ENCODE results near the gene ANKRD23. TPM values are rescaled to one million over a fixed set of nuclear protein-coding genes. Genes with fewer than 3 reads are reported as not detected.

The ANKRD23 gene
- total and polyA plus RNA-seq, 2 of the 13 experiments (the other 11 are each of a cell fraction or from before 2014, with no cell fraction given) = 1.5 to 1.6 TPM

DNA sequence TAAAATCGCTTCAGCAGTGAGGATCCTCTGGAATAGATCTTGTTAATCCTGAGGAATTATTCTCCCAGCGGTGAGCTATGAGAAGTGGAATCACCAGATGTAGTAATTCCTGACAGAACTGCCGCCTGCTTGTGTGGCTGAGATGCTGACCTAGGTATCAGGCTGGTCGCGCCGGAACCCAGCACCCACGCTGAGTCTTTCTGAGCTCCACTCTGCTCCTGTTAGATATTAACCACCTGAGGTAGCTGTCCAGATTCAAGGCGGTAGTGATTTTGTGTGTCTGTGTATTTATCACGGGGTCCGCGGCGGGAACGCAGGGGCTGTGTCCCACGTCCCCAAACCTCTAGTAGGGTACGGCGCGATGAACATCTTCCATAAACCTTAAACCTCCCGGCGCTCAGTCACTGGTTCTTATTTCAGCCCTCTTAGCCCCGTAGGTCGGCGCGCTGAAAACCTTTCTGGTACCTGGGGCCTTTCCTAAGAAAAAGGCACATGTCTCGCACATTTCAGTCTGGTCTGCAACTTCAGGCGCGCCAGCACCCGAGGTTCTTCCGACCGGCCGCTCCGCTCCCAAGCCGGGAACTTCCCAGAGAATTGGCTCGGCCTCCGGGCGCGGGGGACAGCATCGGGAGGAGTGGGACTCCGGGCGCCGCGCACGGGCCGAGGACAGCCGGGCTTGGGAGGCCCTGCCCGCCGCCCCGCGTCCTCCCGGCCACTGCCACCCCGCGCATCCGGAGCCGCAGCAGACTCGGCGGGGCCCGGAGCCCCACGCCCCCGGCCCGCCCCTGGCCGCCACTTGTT is 28.3 kb downstream of the ANKRD23 start (continued):
- TF ChIP-seq, protein P1, sequence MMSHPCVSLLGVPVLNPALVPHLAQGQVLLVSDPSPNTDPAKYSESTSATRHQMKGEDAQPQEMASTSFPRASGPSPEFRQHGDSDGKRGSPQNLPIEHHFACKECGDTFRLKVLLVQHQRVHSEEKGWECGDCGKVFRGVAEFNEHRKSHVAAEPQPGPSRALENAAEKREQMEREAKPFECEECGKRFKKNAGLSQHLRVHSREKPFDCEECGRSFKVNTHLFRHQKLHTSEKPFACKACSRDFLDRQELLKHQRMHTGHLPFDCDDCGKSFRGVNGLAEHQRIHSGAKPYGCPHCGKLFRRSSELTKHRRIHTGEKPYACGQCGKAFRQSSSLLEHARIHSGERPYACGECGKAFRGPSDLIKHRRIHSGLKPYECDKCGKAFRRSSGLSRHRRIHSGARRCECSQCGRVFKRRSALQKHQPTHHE (CRISPR knock-in tag; IDR thresholded peaks at IDR 0.05; ENCODE audit: borderline replicate concordance) = peak; percentile 44; the same call in 1 of the 2 replicates
- TF ChIP-seq E2F1 (CRISPR knock-in tag; IDR thresholded peaks at IDR 0.05) (0 out of 2 replicates have a peak, but pooled peaks have one; percentile 47), NFATC3 (CRISPR knock-in tag; IDR thresholded peaks at IDR 0.05) (no peak; the same call in 1 of the 2 replicates), PBX3 (CRISPR knock-in tag; IDR thresholded peaks at IDR 0.05; ENCODE audit: borderline replicate concordance) (peak; percentile 49; the same call in 1 of the 2 replicates), TIGD3 (CRISPR knock-in tag; IDR thresholded peaks at IDR 0.05; ENCODE audit: borderline replicate concordance) (no peak; the same call in 1 of the 2 replicates), ZNF747 (CRISPR knock-in tag; IDR thresholded peaks at IDR 0.05; ENCODE audit: borderline replicate concordance) (no peak), ZNF256 (CRISPR knock-in tag; conservative IDR thresholded peaks at IDR 0.05) (no peak; the same call in 1 of the 2 replicates), RAD21 (CRISPR knock-in tag; IDR thresholded peaks at IDR 0.05) (no peak; the same call in 1 of the 2 replicates), RBAK (CRISPR knock-in tag; IDR thresholded peaks at IDR 0.05) (no peak), ZNF646 (CRISPR knock-in tag; IDR thresholded peaks at IDR 0.05) (no peak), ZNF430 (CRISPR knock-in tag; IDR thresholded peaks at IDR 0.05) (peak; percentile 51)
- TF ChIP-seq, protein P2, sequence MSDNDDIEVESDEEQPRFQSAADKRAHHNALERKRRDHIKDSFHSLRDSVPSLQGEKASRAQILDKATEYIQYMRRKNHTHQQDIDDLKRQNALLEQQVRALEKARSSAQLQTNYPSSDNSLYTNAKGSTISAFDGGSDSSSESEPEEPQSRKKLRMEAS (IDR thresholded peaks at IDR 0.05) = peak; percentile 45
- TF ChIP-seq, protein P3, sequence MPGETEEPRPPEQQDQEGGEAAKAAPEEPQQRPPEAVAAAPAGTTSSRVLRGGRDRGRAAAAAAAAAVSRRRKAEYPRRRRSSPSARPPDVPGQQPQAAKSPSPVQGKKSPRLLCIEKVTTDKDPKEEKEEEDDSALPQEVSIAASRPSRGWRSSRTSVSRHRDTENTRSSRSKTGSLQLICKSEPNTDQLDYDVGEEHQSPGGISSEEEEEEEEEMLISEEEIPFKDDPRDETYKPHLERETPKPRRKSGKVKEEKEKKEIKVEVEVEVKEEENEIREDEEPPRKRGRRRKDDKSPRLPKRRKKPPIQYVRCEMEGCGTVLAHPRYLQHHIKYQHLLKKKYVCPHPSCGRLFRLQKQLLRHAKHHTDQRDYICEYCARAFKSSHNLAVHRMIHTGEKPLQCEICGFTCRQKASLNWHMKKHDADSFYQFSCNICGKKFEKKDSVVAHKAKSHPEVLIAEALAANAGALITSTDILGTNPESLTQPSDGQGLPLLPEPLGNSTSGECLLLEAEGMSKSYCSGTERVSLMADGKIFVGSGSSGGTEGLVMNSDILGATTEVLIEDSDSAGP (CRISPR knock-in tag; IDR thresholded peaks at IDR 0.05; ENCODE audit: borderline replicate concordance) = peak; percentile 69; the same call in 1 of the 2 replicates

Measured in HepG2 (cell line).